HCT116 (cell line): Measurements from ENCODE around the gene BRD3OS. TPM values are rescaled to one million over a fixed set of nuclear protein-coding genes. Genes with fewer than 3 reads are reported as not detected.
A peak's percentile ranks its signal among the peaks of the same experiment; 100 is the strongest.

Experiments
- ATAC-seq: fragments of 200-7000 bp; cut with Tn5 transposase; 2 replicates; pipeline ENCODE4 v1.9.1; 2020; ENCODE audit warnings: mild to moderate bottlenecking, moderate library complexity
- Bru-seq: library from RNA; stranded (reverse); fragments of 400-500 nt; gene quantifications from one replicate; lab custom pipeline; 2021; lab: Mats Ljungman, UMichigan
- BruChase-seq, 2 experiments: library from RNA; stranded (reverse); fragments of 400-500 nt; gene quantifications; one replicate each; lab custom pipeline; 2021; lab: Mats Ljungman, UMichigan
- BruUV-seq: library from RNA; stranded (reverse); fragments of 400-500 nt; replicated peaks from 2 replicates; lab custom pipeline; 2021; lab: Mats Ljungman, UMichigan
- CTCF ChIA-PET: fragments of 300-600 bp; sonication (Branson Sonifier 250); formaldehyde crosslinking; loops from one replicate; lab custom pipeline; 2021; ENCODE audit warnings: antibody characterized with exemption; lab: Charles Lee
- POLR2A ChIA-PET: fragments of 300-600, 350-600 bp; sonication (Branson Sonifier 250); formaldehyde crosslinking; loops from one replicate; lab custom pipeline; 2021; ENCODE audit warnings: antibody characterized with exemption; lab: Charles Lee
- RAD21 ChIA-PET, 2 experiments: fragments of 300-600 bp; sonication (Branson Sonifier 250); formaldehyde crosslinking; loops; one replicate each; lab custom pipeline; 2023; ENCODE audit warnings: low total read pairs in 2 of 2; ENCODE audit not compliant: uncharacterized antibody in 2 of 2, unreplicated experiment in 2 of 2, low non-redundant PET in 1 of 2; lab: Charles Lee
- DNase-seq: peaks from one replicate; pipeline ENCODE4 v3.0.0-alpha.2; 2010; ENCODE audit warnings: low read depth, low spot score
- H2AFZ ChIP-seq: fragments of 200-600 bp; shearing (Covaris generic), sonication (generic); 2 replicates; pipeline ENCODE4 v1.6.1; 2017; ENCODE audit warnings: low read depth, mixed run types, mixed read lengths, antibody characterized with exemption, low read length; ENCODE audit not compliant: poor library complexity, severe bottlenecking
- H3K27ac ChIP-seq: 2 replicates; pipeline ENCODE4 v1.5.1; 2012; ENCODE audit warnings: low read depth, low read length
- H3K27me3 ChIP-seq: fragments of 200-600 bp; sonication (generic); 2 replicates; pipeline ENCODE4 v1.6.1; 2016; ENCODE audit warnings: mixed run types, low read length, mixed read lengths; ENCODE audit not compliant: insufficient read depth
- H3K36me3 ChIP-seq, 2 experiments: fragments of 200-500 bp in 1 of 2; fragments of 200-600 bp in 1 of 2; sonication (Bioruptor generic) in 1 of 2; sonication (generic) in 1 of 2; 2 replicates each; pipeline versions ENCODE4 v1.5.1 to v1.6.1; 2014 to 2016; ENCODE audit warnings: low read length in 2 of 2, inconsistent platforms in 1 of 2, mixed read lengths in 1 of 2, mixed run types in 1 of 2; ENCODE audit not compliant: insufficient read depth in 2 of 2, control insufficient read depth in 1 of 2
- H3K4me1 ChIP-seq, 2 experiments: fragments of 200-600 bp in 1 of 2; sonication (generic) in 1 of 2; 2 replicates each; pipeline versions ENCODE4 v1.5.1 to v1.6.1; 2012 to 2017; ENCODE audit warnings: low read length in 2 of 2, inconsistent platforms in 1 of 2, mild to moderate bottlenecking in 1 of 2, mixed read lengths in 1 of 2, mixed run types in 1 of 2, moderate library complexity in 1 of 2; ENCODE audit not compliant: insufficient read depth in 2 of 2, control insufficient read depth in 1 of 2
- H3K4me2 ChIP-seq: fragments of 200-600 bp; sonication (generic); 2 replicates; pipeline ENCODE4 v1.6.1; 2017; ENCODE audit warnings: mixed run types, low read length, mixed read lengths
- H3K4me3 ChIP-seq, 2 experiments: fragments of 200-600 bp in 1 of 2; sonication (generic) in 1 of 2; replicated peaks in 1 of 2; 2 replicates each; pipeline ENCODE4 v1.5.1; 2011 to 2016; ENCODE audit warnings: low read length in 2 of 2, control low read depth in 1 of 2, low read depth in 1 of 2, mild to moderate bottlenecking in 1 of 2, mixed read lengths in 1 of 2, mixed run types in 1 of 2
- H3K79me2 ChIP-seq: fragments of 200-600 bp; sonication (generic); 2 replicates; pipeline ENCODE4 v1.6.1; 2017; ENCODE audit warnings: mild to moderate bottlenecking, mixed run types, low read length, moderate library complexity, mixed read lengths; ENCODE audit not compliant: insufficient read depth
- H3K9ac ChIP-seq: fragments of 200-600 bp; sonication (generic); 2 replicates; pipeline ENCODE4 v1.6.1; 2016; ENCODE audit warnings: low read length, mixed read lengths
- H3K9me2 ChIP-seq: fragments of 200-600 bp; sonication (generic), shearing (Covaris generic); 2 replicates; pipeline ENCODE4 v1.6.1; 2017; ENCODE audit warnings: mixed run types, mild to moderate bottlenecking, moderate library complexity; ENCODE audit not compliant: insufficient read depth
- H3K9me3 ChIP-seq, 2 experiments: fragments of 200-500 bp in 1 of 2; fragments of 200-600 bp in 1 of 2; sonication (Bioruptor generic) in 1 of 2; sonication (generic) in 1 of 2; 2 replicates each; pipeline ENCODE4 v1.6.1; 2014 to 2017; ENCODE audit warnings: low read length in 2 of 2, mixed read lengths in 2 of 2, inconsistent platforms in 1 of 2, low read depth in 1 of 2, mild to moderate bottlenecking in 1 of 2, mixed run types in 1 of 2, moderate library complexity in 1 of 2; ENCODE audit not compliant: control insufficient read depth in 1 of 2, insufficient read depth in 1 of 2
- H4K20me1 ChIP-seq: fragments of 200-600 bp; sonication (generic), shearing (Covaris generic); 2 replicates; pipeline ENCODE4 v1.6.1; 2017; ENCODE audit warnings: mixed run types, mild to moderate bottlenecking, moderate library complexity; ENCODE audit not compliant: insufficient read depth
- CBX3 ChIP-seq: IDR thresholded peaks from 2 replicates; pipeline ENCODE4 v1.6.1; 2012; ENCODE audit warnings: low read depth
- CTCF ChIP-seq, 3 experiments: fragments of 200-600 bp in 1 of 3; sonication (generic) in 1 of 3; IDR thresholded peaks in 2 of 3; conservative IDR thresholded peaks in 1 of 3; 2 replicates each; pipeline ENCODE4 v1.5.1; 2012 to 2017; ENCODE audit warnings: low read depth in 2 of 3, low read length in 2 of 3, antibody characterized with exemption in 1 of 3, borderline replicate concordance in 1 of 3, control low read depth in 1 of 3, mild to moderate bottlenecking in 1 of 3, mixed read lengths in 1 of 3, mixed run types in 1 of 3, moderate library complexity in 1 of 3; ENCODE audit not compliant: insufficient read depth in 1 of 3
- FOSL1 ChIP-seq: IDR thresholded peaks from 2 replicates; pipeline ENCODE4 v1.6.1; 2012; ENCODE audit warnings: low read depth
- MAX ChIP-seq: IDR thresholded peaks from 2 replicates; pipeline ENCODE4 v1.6.1; 2012
- POLR2AphosphoS5 ChIP-seq: IDR thresholded peaks from 2 replicates; pipeline ENCODE4 v1.6.1; 2011; ENCODE audit warnings: mild to moderate bottlenecking, low read depth, low read length, moderate library complexity
- SP1 ChIP-seq: IDR thresholded peaks from 2 replicates; pipeline ENCODE4 v1.6.1; 2012; ENCODE audit warnings: low read depth
- SRF ChIP-seq: IDR thresholded peaks from 2 replicates; pipeline ENCODE4 v1.6.1; 2012; ENCODE audit warnings: low read depth
- YY1 ChIP-seq: IDR thresholded peaks from 2 replicates; pipeline ENCODE4 v1.6.1; 2011; ENCODE audit warnings: low read length, low read depth, moderate library complexity, mild to moderate bottlenecking; ENCODE audit not compliant: insufficient replicate concordance; ENCODE audit errors: extremely low read depth
- intact Hi-C: fragments of 100-400 bp; cut with micrococcal nuclease; formaldehyde crosslinking; loops from 2 replicates; pipeline ENCODE4 v1.10.0; 2022
- long read RNA-seq: library from polyadenylated mRNA; unstranded; transcript quantifications from one replicate; pipeline ENCODE4 v2.0.0, GENCODE V29; 2021; ENCODE audit not compliant: unreplicated experiment
- polyA plus RNA-seq: library from polyadenylated mRNA; unstranded; fragments of >200 nt; gene quantifications from 2 replicates; pipeline ENCODE4 v1.2.1, GENCODE V29; 2012; ENCODE audit warnings: missing spikeins
- total RNA-seq: library from RNA; stranded (reverse); gene quantifications from one replicate; pipeline ENCODE4 v1.2.1, GENCODE V29; 2021; ENCODE audit not compliant: unreplicated experiment

Gene BRD3OS, protein sequence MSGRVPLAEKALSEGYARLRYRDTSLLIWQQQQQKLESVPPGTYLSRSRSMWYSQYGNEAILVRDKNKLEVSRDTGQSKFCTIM
- 17.0 TPM for total RNA-seq
- polyA plus RNA-seq, result 9.3 and 9.4 TPM in 2 replicates
- percentile 45 among the genes with signal in this experiment for Bru-seq, nascent RNA
- percentile 75 among the genes with signal in this experiment for BruChase-seq, experiment 1, labeled RNA remaining after a 6-hour chase
- percentile 67 among the genes with signal in this experiment for BruChase-seq, experiment 2, labeled RNA remaining after a 2-hour chase
- long read RNA-seq, full-length matches to known transcripts, result 22 of 30 reads
- long read RNA-seq, partial matches to known transcripts, result 5 of 30 reads
- long read RNA-seq, other reads (novel, unspliced or antisense), result 3 of 30 reads

DNA sequence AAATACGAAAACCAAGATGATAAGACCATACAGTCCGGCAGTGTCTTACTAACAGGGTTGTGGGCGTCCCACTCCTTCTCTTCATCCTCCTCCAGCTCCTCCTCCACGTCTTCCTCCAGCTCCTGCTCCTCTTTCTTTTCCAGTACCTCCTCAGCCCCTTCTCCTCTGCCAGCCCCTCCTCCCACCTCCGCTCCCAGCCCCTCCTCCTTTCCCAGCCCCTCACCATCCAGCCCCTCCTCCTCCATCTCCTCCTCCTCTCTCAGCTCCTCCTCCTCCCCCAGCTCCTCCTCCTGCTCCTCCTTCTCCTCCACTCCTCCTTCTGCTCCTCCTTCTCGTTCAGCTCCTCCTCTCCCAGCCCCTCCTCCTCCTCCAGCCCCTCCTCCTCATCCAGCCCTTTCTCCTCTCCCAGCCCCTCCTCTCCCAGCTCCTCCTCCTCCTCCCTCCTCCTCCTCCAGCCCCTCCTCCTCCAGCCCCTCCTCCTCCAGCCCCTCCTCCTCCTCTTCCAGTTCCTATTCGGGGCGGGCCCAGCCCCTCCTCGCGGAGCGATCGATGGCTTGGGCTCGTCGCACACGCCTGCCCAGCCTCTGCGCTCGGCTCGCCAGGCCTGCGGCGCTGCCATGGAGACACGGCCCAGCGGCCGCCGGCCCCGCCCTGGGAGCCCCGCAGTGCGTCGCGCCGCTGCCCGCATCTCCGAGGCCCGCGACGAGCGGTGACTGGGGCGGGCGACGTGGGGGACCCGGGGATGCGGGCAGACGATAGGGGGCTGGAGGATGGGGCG is at the start of gene BRD3OS:
TSS of gene BRD3OS (plus strand) at position 654 of the 778 bp plus-strand sequence. CDS start 1,267 bp downstream, outside the sequence.
- RAD21 ChIA-PET, result interaction anchor here (0.6 to 1.5 kb wide), 4 partner anchors 30 to 242 kb away, joined by 3 to 7 read pairs (median 4); no protein-coding TSS in a partner anchor
- no peaks in the 10 kb centered on the region for H4K20me1 ChIP-seq
- no TSS peak for BruUV-seq
- H2AFZ ChIP-seq, result no peak within 1 kb of the TSS
- TF ChIP-seq MAX, result peak; percentile 47; the same call in 1 of the 2 replicates
- TF ChIP-seq SP1, result peak; percentile 84
- peak; percentile 97 for TF ChIP-seq SRF
- peak; percentile 85 for TF ChIP-seq YY1
- TF ChIP-seq CBX3, result 0 out of 2 replicates have a peak, but pooled peaks have one; percentile 22
- TF ChIP-seq FOSL1, result no peak
- no peak for TF ChIP-seq CTCF (IDR thresholded peaks at IDR 0.05 in 2 of 3, conservative IDR thresholded peaks at IDR 0.05 in 1 of 3; ENCODE audit: borderline replicate concordance in 1 of 3, insufficient read depth in 1 of 3, low read depth in 2 of 3, low read length in 2 of 3)
- peak; percentile 70 for TF ChIP-seq POLR2AphosphoS5
- TF ChIP-seq, all 23 proteins: peak for 6
- ATAC-seq (peak; percentile 91), DNase-seq (peak; percentile 98)
- ChIA-PET CTCF (interaction anchor here (0.6 to 2.7 kb wide), 4 partner anchors 31 to 631 kb away, joined by 3 to 27 read pairs (median 4); no protein-coding TSS in a partner anchor), POLR2A (interaction anchor here (1.2 kb wide), 1 partner anchor 31 kb away, joined by 9 read pairs; no protein-coding TSS in a partner anchor)
- Histone ChIP-seq H3K9me2 (no peaks in the 10 kb centered on the region), H3K4me1 (peaks cover 3 to 23% of the 10 kb centered on the region in 2 experiments; a peak in 3 of 4 replicates), H3K4me2 (peak within 1 kb of the TSS; percentile 87), H3K27me3 (no peaks in the 10 kb centered on the region), H3K9ac (peak within 1 kb of the TSS; percentile 68), H3K9me3 (no peaks in the 10 kb centered on the region), H3K4me3 (peak within 1 kb of the TSS; percentile 70 to 73), H3K36me3 (no peaks in the 10 kb centered on the region), H3K79me2 (no peaks in the 10 kb centered on the region; the same call in 1 of the 2 replicates), H3K27ac (peak within 1 kb of the TSS; percentile 50)
- intact Hi-C loops, result loop anchor here (1.0 kb wide), 2 partner anchors 32 to 42 kb away; no protein-coding TSS in a partner anchor
